Liver (tissue), 9 donors: ENCODE data around the gene CYTH3. TPM values are rescaled to one million over a fixed set of nuclear protein-coding genes. Genes with fewer than 3 reads are reported as not detected.
"Not testable (repeated sequence)": the region's sequence is repeated elsewhere in the genome, so short reads cannot be mapped to it uniquely, and the experiment has no call there.

Experiments used
- DNase-seq: peaks from one replicate; pipeline ENCODE4 v3.0.0-alpha.2; 2017; ENCODE audit warnings: low spot score
- H3K27ac ChIP-seq, 2 donors: one replicate each; pipeline ENCODE4 v1.7.0; 2013; ENCODE audit warnings: inconsistent platforms in 2 of 2, low read length in 2 of 2, control low read depth in 1 of 2, low read depth in 1 of 2, mild to moderate bottlenecking in 1 of 2
- H3K27me3 ChIP-seq, 4 donors: one replicate each; pipeline versions ENCODE4 v1.6.1 to v1.7.0; 2013; ENCODE audit warnings: low read length in 3 of 4, inconsistent platforms in 1 of 4, mild to moderate bottlenecking in 1 of 4, moderate library complexity in 1 of 4; ENCODE audit not compliant: control insufficient read depth in 4 of 4, insufficient read depth in 4 of 4
- H3K36me3 ChIP-seq, 4 donors: one replicate each; pipeline versions ENCODE4 v1.6.1 to v1.7.0; 2013; ENCODE audit warnings: low read length in 3 of 4, mild to moderate bottlenecking in 3 of 4, low read depth in 1 of 4, moderate library complexity in 1 of 4; ENCODE audit not compliant: control insufficient read depth in 4 of 4, insufficient read depth in 3 of 4
- H3K4me1 ChIP-seq, 4 donors: one replicate each; pipeline versions ENCODE4 v1.6.1 to v1.7.0; 2013; ENCODE audit warnings: low read length in 3 of 4, mild to moderate bottlenecking in 3 of 4, moderate library complexity in 1 of 4; ENCODE audit not compliant: control insufficient read depth in 4 of 4, insufficient read depth in 4 of 4
- H3K4me3 ChIP-seq, 3 donors: one replicate each; pipeline versions ENCODE4 v1.6.1 to v1.7.0; 2013; ENCODE audit warnings: low read length in 3 of 3, control low read depth in 1 of 3, low read depth in 1 of 3, mild to moderate bottlenecking in 1 of 3
- H3K9ac ChIP-seq, 2 donors: one replicate each; pipeline ENCODE4 v1.7.0; 2013; ENCODE audit warnings: low read length in 2 of 2, mild to moderate bottlenecking in 2 of 2, moderate library complexity in 2 of 2, control low read depth in 1 of 2, low read depth in 1 of 2
- H3K9me3 ChIP-seq, 4 donors: one replicate each; pipeline versions ENCODE4 v1.6.1 to v1.7.0; 2013; ENCODE audit warnings: low read length in 3 of 4; ENCODE audit not compliant: control insufficient read depth in 4 of 4
- EGR1 ChIP-seq, 2 donors: IDR thresholded peaks; 2 replicates each; pipeline ENCODE4 v1.6.1; 2016 to 2018; ENCODE audit warnings: antibody characterized with exemption in 2 of 2, low read depth in 2 of 2
- FOXA1 ChIP-seq: IDR thresholded peaks from 2 replicates; pipeline ENCODE4 v1.6.1; 2016; ENCODE audit warnings: antibody characterized with exemption
- FOXA2 ChIP-seq: IDR thresholded peaks from 2 replicates; pipeline ENCODE4 v1.6.1; 2016; ENCODE audit warnings: antibody characterized with exemption
- GABPA ChIP-seq, 2 donors: IDR thresholded peaks in 1 of 2; conservative IDR thresholded peaks in 1 of 2; 2 replicates each; pipeline ENCODE4 v1.6.1; 2016; ENCODE audit warnings: antibody characterized with exemption in 2 of 2, mild to moderate bottlenecking in 1 of 2, moderate library complexity in 1 of 2
- HNF4A ChIP-seq, 2 donors: conservative IDR thresholded peaks; 2 replicates each; pipeline ENCODE4 v1.6.1; 2016; ENCODE audit warnings: antibody characterized with exemption in 2 of 2, mild to moderate bottlenecking in 2 of 2
- JUND ChIP-seq, 2 donors: IDR thresholded peaks; 2 replicates each; pipeline ENCODE4 v1.6.1; 2016; ENCODE audit warnings: antibody characterized with exemption in 2 of 2
- NR2F2 ChIP-seq: IDR thresholded peaks from 2 replicates; pipeline ENCODE4 v1.6.1; 2016; ENCODE audit warnings: antibody characterized with exemption
- RAD21 ChIP-seq, 2 donors: IDR thresholded peaks; 2 replicates each; pipeline ENCODE4 v1.6.1; 2016; ENCODE audit warnings: antibody characterized with exemption in 2 of 2, mild to moderate bottlenecking in 2 of 2
- RXRA ChIP-seq, 2 donors: IDR thresholded peaks; 2 replicates each; pipeline ENCODE4 v1.6.1; 2017 to 2018; ENCODE audit warnings: antibody characterized with exemption in 2 of 2, mild to moderate bottlenecking in 1 of 2
- SP1 ChIP-seq: IDR thresholded peaks from 2 replicates; pipeline ENCODE4 v1.6.1; 2018; ENCODE audit warnings: antibody characterized with exemption, mild to moderate bottlenecking
- TAF1 ChIP-seq: conservative IDR thresholded peaks from 2 replicates; pipeline ENCODE4 v1.6.1; 2016; ENCODE audit warnings: antibody characterized with exemption, mild to moderate bottlenecking
- WGBS: extraction: QIAGEN DNeasy Blood & Tissue Kit; methylation state at CpG from one replicate; pipeline ENCODE4 v1.1.7; 2013; 5-methylcytosine and 5-hydroxymethylcytosine counted together
- polyA plus RNA-seq, 2 donors: library from polyadenylated mRNA; stranded (reverse) in 1 of 2; unstranded in 1 of 2; fragments of 200-250 nt in 1 of 2; fragments of >200 nt in 1 of 2; fragmentation: Nextera tagmentation in 1 of 2; extraction: Ambion mirVana in 1 of 2; gene quantifications; one replicate each; pipeline versions ENCODE4 v1.2.1 to v1.2.3, GENCODE V29; 2013 to 2015
- total RNA-seq, 2 donors: library from RNA; depleted of rRNA; stranded (reverse); fragments of >200 nt; gene quantifications; one replicate each; pipeline ENCODE4 v1.2.3, GENCODE V29; 2014
- TF ChIP-seq, protein P1 (sequence below): IDR thresholded peaks from 2 replicates; pipeline ENCODE4 v1.6.1; 2016; ENCODE audit warnings: antibody characterized with exemption, mild to moderate bottlenecking
- TF ChIP-seq, protein P2 (sequence below): IDR thresholded peaks from 2 replicates; pipeline ENCODE4 v1.6.1; 2016; ENCODE audit warnings: antibody characterized with exemption
- TF ChIP-seq, protein P3 (sequence below): IDR thresholded peaks from 2 replicates; pipeline ENCODE4 v1.6.1; 2016; ENCODE audit warnings: antibody characterized with exemption
- TF ChIP-seq, protein P4 (sequence below): IDR thresholded peaks from 2 replicates; pipeline ENCODE4 v1.6.1; 2016; ENCODE audit warnings: antibody characterized with exemption
- donor health status: healthy.
- donor health status: healthy.
- donor health status: healthy.
- donor health status: healthy.
- donor health status: healthy.

Gene CYTH3
- total and polyA plus RNA-seq, 4 donors, result 1.1 to 6.3 (median 3.7) TPM

DNA sequence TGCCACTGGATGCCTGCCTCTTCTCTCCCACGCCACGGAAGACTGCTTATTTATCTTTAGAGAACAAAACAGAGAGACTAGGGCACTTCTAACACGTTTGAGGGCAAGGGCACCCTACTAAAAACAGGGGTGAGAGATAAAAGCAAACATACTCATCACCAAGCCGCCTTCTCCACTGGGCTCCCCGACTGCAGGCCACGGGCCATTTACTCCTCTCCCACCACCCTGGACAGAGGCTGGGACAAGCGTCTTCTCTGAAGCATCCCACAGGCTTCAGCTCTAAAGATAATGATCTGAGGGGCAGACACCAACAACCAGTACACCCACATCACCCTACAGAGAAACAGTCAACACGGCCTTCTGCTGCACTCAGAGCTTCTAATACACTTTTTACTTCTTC lies 78.7 kb downstream of the CYTH3 start:
- DNase-seq, result no peak
- no peaks in the 10 kb centered on the region for H3K4me1 ChIP-seq
- H3K9me3 ChIP-seq, result no peaks in the 10 kb centered on the region
- no peak overlapping the region for H3K9ac ChIP-seq
- H3K27me3 ChIP-seq, result no peaks in the 10 kb centered on the region
- TF ChIP-seq FOXA2, result no peak
- TF ChIP-seq, protein P1, sequence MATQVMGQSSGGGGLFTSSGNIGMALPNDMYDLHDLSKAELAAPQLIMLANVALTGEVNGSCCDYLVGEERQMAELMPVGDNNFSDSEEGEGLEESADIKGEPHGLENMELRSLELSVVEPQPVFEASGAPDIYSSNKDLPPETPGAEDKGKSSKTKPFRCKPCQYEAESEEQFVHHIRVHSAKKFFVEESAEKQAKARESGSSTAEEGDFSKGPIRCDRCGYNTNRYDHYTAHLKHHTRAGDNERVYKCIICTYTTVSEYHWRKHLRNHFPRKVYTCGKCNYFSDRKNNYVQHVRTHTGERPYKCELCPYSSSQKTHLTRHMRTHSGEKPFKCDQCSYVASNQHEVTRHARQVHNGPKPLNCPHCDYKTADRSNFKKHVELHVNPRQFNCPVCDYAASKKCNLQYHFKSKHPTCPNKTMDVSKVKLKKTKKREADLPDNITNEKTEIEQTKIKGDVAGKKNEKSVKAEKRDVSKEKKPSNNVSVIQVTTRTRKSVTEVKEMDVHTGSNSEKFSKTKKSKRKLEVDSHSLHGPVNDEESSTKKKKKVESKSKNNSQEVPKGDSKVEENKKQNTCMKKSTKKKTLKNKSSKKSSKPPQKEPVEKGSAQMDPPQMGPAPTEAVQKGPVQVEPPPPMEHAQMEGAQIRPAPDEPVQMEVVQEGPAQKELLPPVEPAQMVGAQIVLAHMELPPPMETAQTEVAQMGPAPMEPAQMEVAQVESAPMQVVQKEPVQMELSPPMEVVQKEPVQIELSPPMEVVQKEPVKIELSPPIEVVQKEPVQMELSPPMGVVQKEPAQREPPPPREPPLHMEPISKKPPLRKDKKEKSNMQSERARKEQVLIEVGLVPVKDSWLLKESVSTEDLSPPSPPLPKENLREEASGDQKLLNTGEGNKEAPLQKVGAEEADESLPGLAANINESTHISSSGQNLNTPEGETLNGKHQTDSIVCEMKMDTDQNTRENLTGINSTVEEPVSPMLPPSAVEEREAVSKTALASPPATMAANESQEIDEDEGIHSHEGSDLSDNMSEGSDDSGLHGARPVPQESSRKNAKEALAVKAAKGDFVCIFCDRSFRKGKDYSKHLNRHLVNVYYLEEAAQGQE, result no peak
- TF ChIP-seq EGR1 (IDR thresholded peaks at IDR 0.05; ENCODE audit: low read depth in 2 of 2), result no peak
- TF ChIP-seq TAF1, result no peak
- TF ChIP-seq RAD21 (IDR thresholded peaks at IDR 0.05), result no peak
- H3K36me3 ChIP-seq, result no peaks in the 10 kb centered on the region
- H3K4me3 ChIP-seq, result no peak overlapping the region
- WGBS, result 83% methylated on average over 8 of the region's 8 CpGs
- H3K27ac ChIP-seq, result no peak overlapping the region

DNA sequence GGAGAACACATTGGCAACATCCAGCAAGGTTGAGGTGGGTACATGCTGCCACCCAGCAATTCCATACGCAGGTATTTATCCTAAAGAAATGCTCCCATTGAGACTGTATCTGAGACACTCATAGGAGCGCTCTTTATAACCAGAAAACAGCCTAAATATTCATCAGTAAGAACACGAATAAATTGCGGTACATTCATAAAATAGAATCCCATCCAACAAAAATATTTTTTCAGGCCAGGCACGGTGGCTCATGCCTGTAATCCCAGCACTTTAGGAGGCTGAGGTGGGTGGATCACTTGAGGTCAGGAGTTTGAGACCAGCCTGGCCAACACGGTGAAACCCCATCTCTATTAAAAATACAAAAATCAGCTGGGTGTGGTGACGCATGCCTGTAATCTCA lies 81.9 kb downstream of the CYTH3 start:
- not testable (repeated sequence) for DNase-seq, H3K4me3 ChIP-seq

DNA sequence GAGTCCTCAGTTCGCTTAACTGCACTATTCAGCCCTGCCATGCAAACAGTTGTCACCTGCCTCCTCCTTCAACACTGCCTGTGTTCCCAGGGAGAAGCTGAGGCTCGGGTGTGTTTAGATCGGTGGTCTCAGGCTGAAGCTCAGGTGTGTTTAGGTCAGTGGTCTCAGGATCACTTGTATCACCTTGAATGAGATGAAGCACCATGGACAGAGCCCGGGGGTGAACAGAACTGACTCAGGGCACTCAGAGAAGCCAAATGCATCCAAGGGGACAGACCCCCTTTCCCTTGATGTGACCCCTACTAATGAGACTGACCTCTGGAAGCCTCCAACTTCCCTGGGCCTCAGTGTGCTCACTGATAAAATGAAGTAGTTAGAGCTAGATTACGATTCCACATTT lies 84.0 kb downstream of the CYTH3 start:
- Histone ChIP-seq H3K36me3 (peaks cover 0 to 3% (median 0%) of the 10 kb centered on the region in 4 donors), H3K9me3 (no peaks in the 10 kb centered on the region), H3K4me3 (no peak overlapping the region), H3K4me1 (no peaks in the 10 kb centered on the region), H3K9ac (no peak overlapping the region), H3K27ac (no peak overlapping the region), H3K27me3 (no peaks in the 10 kb centered on the region)
- TF ChIP-seq JUND (IDR thresholded peaks at IDR 0.05), result no peak
- no peak for DNase-seq
- 94% methylated on average over 5 of the region's 5 CpGs for WGBS

More for the DNA sequence above, 81.9 kb downstream of the CYTH3 start:
- H3K27me3 ChIP-seq, H3K4me1 ChIP-seq, H3K27ac ChIP-seq, H3K36me3 ChIP-seq, H3K9ac ChIP-seq, H3K9me3 ChIP-seq: not testable (repeated sequence)
- WGBS, result 96% methylated on average over 7 of the region's 7 CpGs

DNA sequence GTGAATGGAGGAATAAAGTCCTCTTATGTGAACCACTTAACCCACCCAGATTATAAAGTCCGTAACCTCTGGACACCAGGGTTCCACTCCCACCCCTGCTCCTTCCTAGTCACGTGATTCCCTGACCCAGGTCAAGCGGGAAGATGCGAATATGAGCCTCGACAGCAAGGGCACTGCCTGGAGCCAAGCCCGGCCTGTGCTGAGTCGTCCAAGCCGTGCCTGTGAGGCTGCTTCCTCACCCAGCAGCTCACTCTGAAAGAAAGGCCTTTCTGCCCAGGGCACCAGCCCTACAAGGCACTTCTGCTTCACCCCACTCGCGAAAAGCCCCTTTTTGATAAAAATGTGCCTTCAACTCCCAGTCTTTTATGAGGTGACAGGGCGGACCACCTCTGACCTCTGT lies 85.8 kb downstream of the CYTH3 start:
- H3K9me3 ChIP-seq, result no peaks in the 10 kb centered on the region
- H3K4me3 ChIP-seq, result no peak overlapping the region
- WGBS, result 89% methylated on average over 11 of the region's 11 CpGs
- no peaks in the 10 kb centered on the region for H3K4me1 ChIP-seq
- H3K9ac ChIP-seq, result no peak overlapping the region
- H3K27ac ChIP-seq, result no peak overlapping the region
- no peak for DNase-seq
- H3K27me3 ChIP-seq, result no peaks in the 10 kb centered on the region
- H3K36me3 ChIP-seq, result peaks cover 0 to 3% (median 0%) of the 10 kb centered on the region in 4 donors
- no peak for TF ChIP-seq RAD21 (IDR thresholded peaks at IDR 0.05)
- no peak for TF ChIP-seq GABPA (IDR thresholded peaks at IDR 0.05 in 1 of 2, conservative IDR thresholded peaks at IDR 0.05 in 1 of 2)
- TF ChIP-seq, protein P1, result no peak
- TF ChIP-seq FOXA1, result no peak
- TF ChIP-seq, protein P2, sequence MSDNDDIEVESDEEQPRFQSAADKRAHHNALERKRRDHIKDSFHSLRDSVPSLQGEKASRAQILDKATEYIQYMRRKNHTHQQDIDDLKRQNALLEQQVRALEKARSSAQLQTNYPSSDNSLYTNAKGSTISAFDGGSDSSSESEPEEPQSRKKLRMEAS, result no peak
- no peak for TF ChIP-seq TAF1
- TF ChIP-seq RXRA (IDR thresholded peaks at IDR 0.05), result no peak
- TF ChIP-seq, protein P3, sequence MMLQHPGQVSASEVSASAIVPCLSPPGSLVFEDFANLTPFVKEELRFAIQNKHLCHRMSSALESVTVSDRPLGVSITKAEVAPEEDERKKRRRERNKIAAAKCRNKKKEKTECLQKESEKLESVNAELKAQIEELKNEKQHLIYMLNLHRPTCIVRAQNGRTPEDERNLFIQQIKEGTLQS, result no peak
- TF ChIP-seq, protein P4, sequence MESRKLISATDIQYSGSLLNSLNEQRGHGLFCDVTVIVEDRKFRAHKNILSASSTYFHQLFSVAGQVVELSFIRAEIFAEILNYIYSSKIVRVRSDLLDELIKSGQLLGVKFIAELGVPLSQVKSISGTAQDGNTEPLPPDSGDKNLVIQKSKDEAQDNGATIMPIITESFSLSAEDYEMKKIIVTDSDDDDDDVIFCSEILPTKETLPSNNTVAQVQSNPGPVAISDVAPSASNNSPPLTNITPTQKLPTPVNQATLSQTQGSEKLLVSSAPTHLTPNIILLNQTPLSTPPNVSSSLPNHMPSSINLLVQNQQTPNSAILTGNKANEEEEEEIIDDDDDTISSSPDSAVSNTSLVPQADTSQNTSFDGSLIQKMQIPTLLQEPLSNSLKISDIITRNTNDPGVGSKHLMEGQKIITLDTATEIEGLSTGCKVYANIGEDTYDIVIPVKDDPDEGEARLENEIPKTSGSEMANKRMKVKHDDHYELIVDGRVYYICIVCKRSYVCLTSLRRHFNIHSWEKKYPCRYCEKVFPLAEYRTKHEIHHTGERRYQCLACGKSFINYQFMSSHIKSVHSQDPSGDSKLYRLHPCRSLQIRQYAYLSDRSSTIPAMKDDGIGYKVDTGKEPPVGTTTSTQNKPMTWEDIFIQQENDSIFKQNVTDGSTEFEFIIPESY, result no peak
- TF ChIP-seq HNF4A (conservative IDR thresholded peaks at IDR 0.05), result no peak
- no peak for TF ChIP-seq NR2F2
- TF ChIP-seq SP1, result no peak
- no peak for TF ChIP-seq JUND (IDR thresholded peaks at IDR 0.05)
- no peak for TF ChIP-seq FOXA2
